CD8-positive, alpha-beta memory T cell (primary cell): ENCODE measurements around the gene DAG1. TPM values are rescaled to one million over a fixed set of nuclear protein-coding genes. Genes with fewer than 3 reads are reported as not detected.

ENCODE experiments used
- CTCF ChIA-PET: fragments of 350-600 bp; sonication (Branson Sonifier 250); formaldehyde crosslinking; loops from one replicate; lab custom pipeline; 2021; ENCODE audit warnings: antibody characterized with exemption; lab: Charles Lee
- POLR2A ChIA-PET: fragments of 350-600 bp; sonication (Branson Sonifier 250); formaldehyde crosslinking; loops from one replicate; lab custom pipeline; 2021; ENCODE audit warnings: antibody characterized with exemption; lab: Charles Lee
- DNase-seq, 5 donors: peaks; one replicate each; pipeline versions ENCODE4 v3.0.0 to v3.0.0-alpha.2; 2020 to 2022; ENCODE audit warnings: mixed read lengths in 1 of 5
- H3K27ac ChIP-seq: one replicate; pipeline ENCODE4 v1.7.0; 2013; ENCODE audit warnings: low read depth, mild to moderate bottlenecking, low read length, moderate library complexity
- H3K27me3 ChIP-seq: 2 replicates; pipeline ENCODE4 v1.7.0; 2013; ENCODE audit warnings: low read length, mild to moderate bottlenecking; ENCODE audit not compliant: insufficient read depth, poor library complexity, severe bottlenecking
- H3K36me3 ChIP-seq: 2 replicates; pipeline ENCODE4 v1.7.0; 2013; ENCODE audit warnings: mild to moderate bottlenecking, low read length, moderate library complexity; ENCODE audit not compliant: insufficient read depth
- H3K4me1 ChIP-seq: 2 replicates; pipeline ENCODE4 v1.7.0; 2013; ENCODE audit warnings: mild to moderate bottlenecking, low read length, moderate library complexity; ENCODE audit not compliant: insufficient read depth
- H3K4me3 ChIP-seq: 2 replicates; pipeline ENCODE4 v1.7.0; 2013; ENCODE audit warnings: mild to moderate bottlenecking, low read length
- H3K9me3 ChIP-seq: 2 replicates; pipeline ENCODE4 v1.7.0; 2013; ENCODE audit warnings: mild to moderate bottlenecking, low read length
- H3K27ac Mint-ChIP-seq, 8 donors: one replicate each; pipeline ENCODE4 v1.8.0; 2020 to 2021; ENCODE audit warnings: mixed read lengths in 8 of 8, mild to moderate bottlenecking in 6 of 8, inconsistent platforms in 3 of 8, moderate library complexity in 3 of 8
- H3K27me3 Mint-ChIP-seq, 2 donors: one replicate each; pipeline ENCODE4 v1.8.0; 2020 to 2021; ENCODE audit warnings: mixed read lengths in 2 of 2, mild to moderate bottlenecking in 1 of 2, moderate library complexity in 1 of 2
- H3K36me3 Mint-ChIP-seq, 3 donors: one replicate each; pipeline ENCODE4 v1.8.0; 2020 to 2021; ENCODE audit warnings: mixed read lengths in 3 of 3, inconsistent platforms in 1 of 3, mild to moderate bottlenecking in 1 of 3
- H3K4me1 Mint-ChIP-seq, 3 donors: one replicate each; pipeline ENCODE4 v1.8.0; 2020 to 2021; ENCODE audit warnings: mixed read lengths in 3 of 3, inconsistent platforms in 1 of 3, mild to moderate bottlenecking in 1 of 3
- H3K4me3 Mint-ChIP-seq, 7 donors: one replicate each; pipeline ENCODE4 v1.8.0; 2020 to 2021; ENCODE audit warnings: mixed read lengths in 7 of 7, mild to moderate bottlenecking in 6 of 7, moderate library complexity in 4 of 7, inconsistent platforms in 2 of 7
- H3K9me3 Mint-ChIP-seq, 5 donors: one replicate each; pipeline ENCODE4 v1.8.0; 2020 to 2022; ENCODE audit warnings: mixed read lengths in 5 of 5, mild to moderate bottlenecking in 3 of 5, moderate library complexity in 2 of 5, inconsistent platforms in 1 of 5
- polyA plus RNA-seq: library from polyadenylated mRNA; unstranded; fragments of 300-500 nt; fragmentation: Illumina TruSeq; gene quantifications from one replicate; pipeline ENCODE4 v1.2.3, GENCODE V29; 2021
- total RNA-seq, 2 experiments: library from RNA; stranded (reverse); gene quantifications; one replicate each; pipeline ENCODE4 v1.2.3, GENCODE V29; 2021

Gene DAG1
- total and polyA plus RNA-seq, 3 experiments from 2014 or later: 7.5 to 21.2 (median 20.9) TPM

- ChIA-PET CTCF (interaction anchor here (1.2 kb wide), 1 partner anchor 106 kb away, joined by 3 read pairs; no protein-coding TSS in a partner anchor), POLR2A (no interaction called here)
- H3K27ac Mint-ChIP-seq: peak overlapping the region in 1 of 8 donors; percentile 56
- H3K27me3 ChIP-seq: peaks cover 4% of the 10 kb centered on the region
- no peak overlapping the region for H3K4me3 Mint-ChIP-seq
- peaks cover 0 to 5% (median 0%) of the 10 kb centered on the region in 5 donors for H3K9me3 Mint-ChIP-seq
- no peak for DNase-seq
- no peaks in the 10 kb centered on the region for H3K36me3 ChIP-seq
- H3K4me1 Mint-ChIP-seq: no peaks in the 10 kb centered on the region
- H3K27me3 Mint-ChIP-seq: peaks cover 12 to 37% of the 10 kb centered on the region in 2 donors
- H3K4me3 ChIP-seq: no peak overlapping the region
- no peaks in the 10 kb centered on the region for H3K4me1 ChIP-seq
- H3K36me3 Mint-ChIP-seq: peaks cover 0 to 8% (median 4%) of the 10 kb centered on the region in 3 donors
- H3K9me3 ChIP-seq: no peaks in the 10 kb centered on the region
- H3K27ac ChIP-seq: no peak overlapping the region
Measured at GRCh38 chr3:49563766-49564165, 93.7 kb downstream of the DAG1 start.

- no peaks in the 10 kb centered on the region for H3K9me3 ChIP-seq
- H3K36me3 Mint-ChIP-seq: peaks cover 0 to 3% (median 0%) of the 10 kb centered on the region in 3 donors
- CTCF ChIA-PET: interaction anchor here (1.8 kb wide), 1 partner anchor 26 kb away, joined by 7 read pairs; no protein-coding TSS in a partner anchor
Measured at GRCh38 chr3:49566312-49566711, 96.2 kb downstream of the DAG1 start.

GRCh38 chr3:49567406-49567805 lies 97.3 kb downstream of the DAG1 start:
- H3K27ac Mint-ChIP-seq: no peak overlapping the region
- H3K27me3 Mint-ChIP-seq: peaks cover 0 to 16% of the 10 kb centered on the region in 2 donors
- POLR2A ChIA-PET: interaction anchor here (0.6 kb wide), 1 partner anchor 329 kb away, joined by 4 read pairs; no protein-coding TSS in a partner anchor
- no peaks in the 10 kb centered on the region for H3K9me3 ChIP-seq
- no peak overlapping the region for H3K4me3 ChIP-seq
- CTCF ChIA-PET: interaction anchor here (1.8 kb wide), 1 partner anchor 27 kb away, joined by 7 read pairs; no protein-coding TSS in a partner anchor
- H3K9me3 Mint-ChIP-seq: no peaks in the 10 kb centered on the region
- no peaks in the 10 kb centered on the region for H3K4me1 ChIP-seq
- no peak overlapping the region for H3K4me3 Mint-ChIP-seq
- no peaks in the 10 kb centered on the region for H3K36me3 ChIP-seq
- no peaks in the 10 kb centered on the region for H3K27me3 ChIP-seq
- H3K36me3 Mint-ChIP-seq: peaks cover 0 to 2% (median 0%) of the 10 kb centered on the region in 3 donors
- DNase-seq: no peak
- no peak overlapping the region for H3K27ac ChIP-seq
- H3K4me1 Mint-ChIP-seq: no peaks in the 10 kb centered on the region

More at GRCh38 chr3:49566312-49566711, 96.2 kb downstream of the DAG1 start:
- H3K27me3 Mint-ChIP-seq: peaks cover 0 to 18% of the 10 kb centered on the region in 2 donors
- POLR2A ChIA-PET: no interaction called here
- no peak overlapping the region for H3K27ac Mint-ChIP-seq
- H3K4me3 Mint-ChIP-seq: no peak overlapping the region
- no peaks in the 10 kb centered on the region for H3K4me1 Mint-ChIP-seq
- H3K4me3 ChIP-seq: no peak overlapping the region
- H3K27me3 ChIP-seq: no peaks in the 10 kb centered on the region
- H3K9me3 Mint-ChIP-seq: no peaks in the 10 kb centered on the region
- no peaks in the 10 kb centered on the region for H3K36me3 ChIP-seq
- no peak for DNase-seq
- H3K4me1 ChIP-seq: no peaks in the 10 kb centered on the region
- H3K27ac ChIP-seq: no peak overlapping the region

- H3K27me3 ChIP-seq: no peaks in the 10 kb centered on the region
- Mint-ChIP-seq H3K36me3 (no peaks in the 10 kb centered on the region), H3K4me1 (no peaks in the 10 kb centered on the region), H3K27me3 (peaks cover 0 to 8% of the 10 kb centered on the region in 2 donors), H3K27ac (no peak overlapping the region), H3K9me3 (no peaks in the 10 kb centered on the region), H3K4me3 (no peak overlapping the region)
- CTCF ChIA-PET: no interaction called here
- H3K4me3 ChIP-seq: no peak overlapping the region
- H3K4me1 ChIP-seq: no peaks in the 10 kb centered on the region
- no peak overlapping the region for H3K27ac ChIP-seq
- no peaks in the 10 kb centered on the region for H3K36me3 ChIP-seq
- no peaks in the 10 kb centered on the region for H3K9me3 ChIP-seq
- POLR2A ChIA-PET: no interaction called here
- DNase-seq: no peak
Measured at GRCh38 chr3:49568965-49569364, 98.9 kb downstream of the DAG1 start.

- POLR2A ChIA-PET: no interaction called here
- no peaks in the 10 kb centered on the region for H3K4me1 ChIP-seq
- no peaks in the 10 kb centered on the region for H3K27me3 ChIP-seq
- Mint-ChIP-seq H3K36me3 (no peaks in the 10 kb centered on the region), H3K4me3 (no peak overlapping the region), H3K27me3 (peaks cover 0 to 5% of the 10 kb centered on the region in 2 donors), H3K27ac (no peak overlapping the region), H3K9me3 (no peaks in the 10 kb centered on the region), H3K4me1 (no peaks in the 10 kb centered on the region)
- CTCF ChIA-PET: interaction anchor here (0.9 kb wide), 1 partner anchor 30 kb away, joined by 3 read pairs; no protein-coding TSS in a partner anchor
- H3K27ac ChIP-seq: no peak overlapping the region
- H3K4me3 ChIP-seq: no peak overlapping the region
- H3K9me3 ChIP-seq: no peaks in the 10 kb centered on the region
- no peak for DNase-seq
- H3K36me3 ChIP-seq: no peaks in the 10 kb centered on the region
Measured at GRCh38 chr3:49570028-49570654, 100.1 kb downstream of the DAG1 start.

- CTCF ChIA-PET: interaction anchor here (1.1 kb wide), 1 partner anchor 43 kb away, joined by 3 read pairs; no protein-coding TSS in a partner anchor
- Mint-ChIP-seq H3K4me3 (no peak overlapping the region), H3K27me3 (peaks cover 0 to 4% of the 10 kb centered on the region in 2 donors), H3K9me3 (no peaks in the 10 kb centered on the region), H3K4me1 (no peaks in the 10 kb centered on the region), H3K27ac (no peak overlapping the region), H3K36me3 (no peaks in the 10 kb centered on the region)
- DNase-seq: no peak
- Histone ChIP-seq H3K4me3 (no peak overlapping the region), H3K9me3 (no peaks in the 10 kb centered on the region), H3K4me1 (no peaks in the 10 kb centered on the region), H3K36me3 (no peaks in the 10 kb centered on the region), H3K27ac (no peak overlapping the region), H3K27me3 (no peaks in the 10 kb centered on the region)
- POLR2A ChIA-PET: no interaction called here
Measured at GRCh38 chr3:49582177-49582576, 112.1 kb downstream of the DAG1 start.

Other genes with a start within 250 kb of the DAG1 start
- 1 to 10 TPM; 6.1 to 6.6 TPM for gene C3orf62, start 193.0 kb upstream of the DAG1 start, total RNA-seq
- gene C3orf62, start 193.0 kb upstream of the DAG1 start, polyA plus RNA-seq: 1.8 TPM
- 10 to 100 TPM; 72.6 to 73.0 TPM for gene USP4, start 130.2 kb upstream of the DAG1 start, total RNA-seq
- 69.9 TPM for gene USP4, start 130.2 kb upstream of the DAG1 start, polyA plus RNA-seq
- gene GPX1, start 111.9 kb upstream of the DAG1 start, total RNA-seq: 100 to 1,000 TPM; 223 to 231 TPM
- gene GPX1, start 111.9 kb upstream of the DAG1 start, polyA plus RNA-seq: 140 TPM
- gene RHOA, start 58.3 kb upstream of the DAG1 start, total RNA-seq: 100 to 1,000 TPM; 478 to 506 TPM
- gene RHOA, start 58.3 kb upstream of the DAG1 start, polyA plus RNA-seq: 678 TPM
- gene TCTA, start 57.8 kb upstream of the DAG1 start, total RNA-seq: 10 to 100 TPM; 21.3 to 23.2 TPM
- 38.4 TPM for gene TCTA, start 57.8 kb upstream of the DAG1 start, polyA plus RNA-seq
- gene AMT, start 47.8 kb upstream of the DAG1 start, total RNA-seq: 1 to 10 TPM; 1.3 to 1.6 TPM
- 0.62 TPM for gene AMT, start 47.8 kb upstream of the DAG1 start, polyA plus RNA-seq
- 10 to 100 TPM; 12.2 to 12.3 TPM for gene NICN1, start 40.9 kb upstream of the DAG1 start, total RNA-seq
- gene NICN1, start 40.9 kb upstream of the DAG1 start, polyA plus RNA-seq: 7.0 TPM
- under 1 TPM; 0.33 to 0.46 TPM for gene BSN, start 84.2 kb downstream of the DAG1 start, total RNA-seq
- gene BSN, start 84.2 kb downstream of the DAG1 start, polyA plus RNA-seq: not detected
- gene APEH, start 204.1 kb downstream of the DAG1 start, total RNA-seq: 100 to 1,000 TPM; 190 to 194 TPM
- 119 TPM for gene APEH, start 204.1 kb downstream of the DAG1 start, polyA plus RNA-seq
- 1 to 10 TPM; 6.0 to 8.5 TPM for gene MST1, start 219.2 kb downstream of the DAG1 start, total RNA-seq
- gene MST1, start 219.2 kb downstream of the DAG1 start, polyA plus RNA-seq: 0.31 TPM
- gene RNF123, start 219.3 kb downstream of the DAG1 start, total RNA-seq: 10 to 100 TPM; 38.8 to 43.7 TPM
- gene RNF123, start 219.3 kb downstream of the DAG1 start, polyA plus RNA-seq: 20.7 TPM
- under 1 TPM; 0.15 to 0.31 TPM for gene AMIGO3, start 249.4 kb downstream of the DAG1 start, total RNA-seq
- 1.5 TPM for gene AMIGO3, start 249.4 kb downstream of the DAG1 start, polyA plus RNA-seq